ENCODE measurements around the gene DNAJC12.

GRCh38 chr10:67827811-67828210 is 10.2 kb downstream of the DNAJC12 start:
- TF ChIP-seq POLR2A (IDR thresholded peaks at IDR 0.05), result no peak
- no peak for TF ChIP-seq CTCF (IDR thresholded peaks at IDR 0.05)
